HCT116 (cell line): Measurements from ENCODE around the gene FAM43A. TPM values are rescaled to one million over a fixed set of nuclear protein-coding genes. Genes with fewer than 3 reads are reported as not detected.

Experiments
- ATAC-seq: fragments of 200-7000 bp; cut with Tn5 transposase; 2 replicates; pipeline ENCODE4 v1.9.1; 2020; ENCODE audit warnings: mild to moderate bottlenecking, moderate library complexity
- BruUV-seq: library from RNA; stranded (reverse); fragments of 400-500 nt; replicated peaks from 2 replicates; lab custom pipeline; 2021; lab: Mats Ljungman, UMichigan
- CTCF ChIA-PET: fragments of 300-600 bp; sonication (Branson Sonifier 250); formaldehyde crosslinking; loops from one replicate; lab custom pipeline; 2021; ENCODE audit warnings: antibody characterized with exemption; lab: Charles Lee
- POLR2A ChIA-PET: fragments of 300-600, 350-600 bp; sonication (Branson Sonifier 250); formaldehyde crosslinking; loops from one replicate; lab custom pipeline; 2021; ENCODE audit warnings: antibody characterized with exemption; lab: Charles Lee
- RAD21 ChIA-PET, 2 experiments: fragments of 300-600 bp; sonication (Branson Sonifier 250); formaldehyde crosslinking; loops; one replicate each; lab custom pipeline; 2023; ENCODE audit warnings: low total read pairs in 2 of 2; ENCODE audit not compliant: uncharacterized antibody in 2 of 2, unreplicated experiment in 2 of 2, low non-redundant PET in 1 of 2; lab: Charles Lee
- DNase-seq: peaks from one replicate; pipeline ENCODE4 v3.0.0-alpha.2; 2010; ENCODE audit warnings: low read depth, low spot score
- H2AFZ ChIP-seq: fragments of 200-600 bp; shearing (Covaris generic), sonication (generic); 2 replicates; pipeline ENCODE4 v1.6.1; 2017; ENCODE audit warnings: low read depth, mixed run types, mixed read lengths, antibody characterized with exemption, low read length; ENCODE audit not compliant: poor library complexity, severe bottlenecking
- H3K27ac ChIP-seq: 2 replicates; pipeline ENCODE4 v1.5.1; 2012; ENCODE audit warnings: low read depth, low read length
- H3K27me3 ChIP-seq: fragments of 200-600 bp; sonication (generic); 2 replicates; pipeline ENCODE4 v1.6.1; 2016; ENCODE audit warnings: mixed run types, low read length, mixed read lengths; ENCODE audit not compliant: insufficient read depth
- H3K36me3 ChIP-seq, 2 experiments: fragments of 200-500 bp in 1 of 2; fragments of 200-600 bp in 1 of 2; sonication (Bioruptor generic) in 1 of 2; sonication (generic) in 1 of 2; 2 replicates each; pipeline versions ENCODE4 v1.5.1 to v1.6.1; 2014 to 2016; ENCODE audit warnings: low read length in 2 of 2, inconsistent platforms in 1 of 2, mixed read lengths in 1 of 2, mixed run types in 1 of 2; ENCODE audit not compliant: insufficient read depth in 2 of 2, control insufficient read depth in 1 of 2
- H3K4me1 ChIP-seq, 2 experiments: fragments of 200-600 bp in 1 of 2; sonication (generic) in 1 of 2; 2 replicates each; pipeline versions ENCODE4 v1.5.1 to v1.6.1; 2012 to 2017; ENCODE audit warnings: low read length in 2 of 2, inconsistent platforms in 1 of 2, mild to moderate bottlenecking in 1 of 2, mixed read lengths in 1 of 2, mixed run types in 1 of 2, moderate library complexity in 1 of 2; ENCODE audit not compliant: insufficient read depth in 2 of 2, control insufficient read depth in 1 of 2
- H3K4me2 ChIP-seq: fragments of 200-600 bp; sonication (generic); 2 replicates; pipeline ENCODE4 v1.6.1; 2017; ENCODE audit warnings: mixed run types, low read length, mixed read lengths
- H3K4me3 ChIP-seq, 2 experiments: fragments of 200-600 bp in 1 of 2; sonication (generic) in 1 of 2; replicated peaks in 1 of 2; 2 replicates each; pipeline ENCODE4 v1.5.1; 2011 to 2016; ENCODE audit warnings: low read length in 2 of 2, control low read depth in 1 of 2, low read depth in 1 of 2, mild to moderate bottlenecking in 1 of 2, mixed read lengths in 1 of 2, mixed run types in 1 of 2
- H3K79me2 ChIP-seq: fragments of 200-600 bp; sonication (generic); 2 replicates; pipeline ENCODE4 v1.6.1; 2017; ENCODE audit warnings: mild to moderate bottlenecking, mixed run types, low read length, moderate library complexity, mixed read lengths; ENCODE audit not compliant: insufficient read depth
- H3K9ac ChIP-seq: fragments of 200-600 bp; sonication (generic); 2 replicates; pipeline ENCODE4 v1.6.1; 2016; ENCODE audit warnings: low read length, mixed read lengths
- H3K9me2 ChIP-seq: fragments of 200-600 bp; sonication (generic), shearing (Covaris generic); 2 replicates; pipeline ENCODE4 v1.6.1; 2017; ENCODE audit warnings: mixed run types, mild to moderate bottlenecking, moderate library complexity; ENCODE audit not compliant: insufficient read depth
- H3K9me3 ChIP-seq, 2 experiments: fragments of 200-500 bp in 1 of 2; fragments of 200-600 bp in 1 of 2; sonication (Bioruptor generic) in 1 of 2; sonication (generic) in 1 of 2; 2 replicates each; pipeline ENCODE4 v1.6.1; 2014 to 2017; ENCODE audit warnings: low read length in 2 of 2, mixed read lengths in 2 of 2, inconsistent platforms in 1 of 2, low read depth in 1 of 2, mild to moderate bottlenecking in 1 of 2, mixed run types in 1 of 2, moderate library complexity in 1 of 2; ENCODE audit not compliant: control insufficient read depth in 1 of 2, insufficient read depth in 1 of 2
- H4K20me1 ChIP-seq: fragments of 200-600 bp; sonication (generic), shearing (Covaris generic); 2 replicates; pipeline ENCODE4 v1.6.1; 2017; ENCODE audit warnings: mixed run types, mild to moderate bottlenecking, moderate library complexity; ENCODE audit not compliant: insufficient read depth
- CBX3 ChIP-seq: IDR thresholded peaks from 2 replicates; pipeline ENCODE4 v1.6.1; 2012; ENCODE audit warnings: low read depth
- EGR1 ChIP-seq: IDR thresholded peaks from 2 replicates; pipeline ENCODE4 v1.6.1; 2012; ENCODE audit warnings: low read depth
- REST ChIP-seq: IDR thresholded peaks from 2 replicates; pipeline ENCODE4 v1.6.1; 2012; ENCODE audit warnings: low read depth
- ZFX ChIP-seq: fragments of 450-650 bp; IDR thresholded peaks from 2 replicates; pipeline ENCODE4 v1.6.1; 2017
- ZNF274 ChIP-seq: fragments of 200-500 bp; sonication (Bioruptor generic); IDR thresholded peaks from 2 replicates; pipeline ENCODE4 v1.6.1; 2014; ENCODE audit warnings: mild to moderate bottlenecking, low read depth, low read length, inconsistent platforms
- intact Hi-C: fragments of 100-400 bp; cut with micrococcal nuclease; formaldehyde crosslinking; loops from 2 replicates; pipeline ENCODE4 v1.10.0; 2022
- total RNA-seq: library from RNA; stranded (reverse); gene quantifications from one replicate; pipeline ENCODE4 v1.2.1, GENCODE V29; 2021; ENCODE audit not compliant: unreplicated experiment

The FAM43A gene
- total RNA-seq, 1 experiment from 2014 or later, result 6.8 TPM

GRCh38 chr3:194732617-194733016 lies 46.9 kb downstream of the FAM43A start:
- Histone ChIP-seq H3K9me3 (no peaks in the 10 kb centered on the region; a peak in 1 of 4 replicates), H3K27ac (no peak overlapping the region), H3K79me2 (no peaks in the 10 kb centered on the region), H2AFZ (no peak overlapping the region), H3K4me1 (no peaks in the 10 kb centered on the region), H3K36me3 (no peaks in the 10 kb centered on the region), H3K9me2 (no peaks in the 10 kb centered on the region), H3K27me3 (peaks cover 6% of the 10 kb centered on the region; the same call in 1 of the 2 replicates)
- POLR2A ChIA-PET, result no interaction called here
- RAD21 ChIA-PET, result no interaction called here
- DNase-seq (no peak), ATAC-seq (no peak)
- no peak for TF ChIP-seq REST
- no peak for TF ChIP-seq ZNF274
- no peak for TF ChIP-seq ZFX
- no peak for TF ChIP-seq EGR1
- TF ChIP-seq, all 23 proteins: peak for 0
- H3K4me3 ChIP-seq, result no peak overlapping the region
- intact Hi-C loops, result no loop called here
- no peaks in the 10 kb centered on the region for H4K20me1 ChIP-seq
- no peak overlapping the region for H3K4me2 ChIP-seq
- CTCF ChIA-PET, result no interaction called here
- no TSS peak for BruUV-seq
- H3K9ac ChIP-seq, result no peak overlapping the region

- Histone ChIP-seq H3K9me2 (no peaks in the 10 kb centered on the region), H3K27ac (no peak overlapping the region), H3K79me2 (no peaks in the 10 kb centered on the region), H3K9me3 (no peaks in the 10 kb centered on the region; a peak in 1 of 4 replicates), H3K4me1 (peaks cover 14 to 35% of the 10 kb centered on the region in 2 experiments; a peak in 3 of 4 replicates), H4K20me1 (no peaks in the 10 kb centered on the region), H3K27me3 (peaks cover 8% of the 10 kb centered on the region; the same call in 1 of the 2 replicates), H2AFZ (no peak overlapping the region), H3K4me2 (no peak overlapping the region), H3K4me3 (no peak overlapping the region), H3K36me3 (no peaks in the 10 kb centered on the region), H3K9ac (no peak overlapping the region)
- ChIA-PET RAD21 (no interaction called here), CTCF (no interaction called here), POLR2A (no interaction called here)
- TF ChIP-seq CBX3, result no peak
- ATAC-seq (no peak), DNase-seq (no peak)
- no TSS peak for BruUV-seq
- intact Hi-C loops, result no loop called here
These were observed 50.7 kb downstream of the FAM43A start for GRCh38 chr3:194736277-194736895.
